Endodermal cell (in vitro differentiated cells): ENCODE measurements around the gene ANKRD36C. TPM values are rescaled to one million over a fixed set of nuclear protein-coding genes. Genes with fewer than 3 reads are reported as not detected.
"Not testable (repeated sequence)": the region's sequence is repeated elsewhere in the genome, so short reads cannot be mapped to it uniquely, and the experiment has no call there.

Source experiments
- DNase-seq: peaks from one replicate; pipeline ENCODE4 v3.0.0-alpha.2; 2017
- H3K27ac ChIP-seq: 2 replicates; pipeline ENCODE4 v1.5.1; 2013; ENCODE audit warnings: mild to moderate bottlenecking, low read depth, low read length, moderate library complexity
- H3K27me3 ChIP-seq: 2 replicates; pipeline ENCODE4 v1.6.1; 2013; ENCODE audit warnings: mild to moderate bottlenecking, low read length, moderate library complexity; ENCODE audit not compliant: insufficient read depth, control insufficient read depth, poor library complexity, severe bottlenecking
- H3K36me3 ChIP-seq: 2 replicates; pipeline ENCODE4 v1.7.0; 2013; ENCODE audit warnings: mild to moderate bottlenecking, low read length, moderate library complexity; ENCODE audit not compliant: control insufficient read depth, insufficient read depth
- H3K4me1 ChIP-seq: one replicate; pipeline ENCODE4 v1.7.0; 2013; ENCODE audit warnings: low read length; ENCODE audit not compliant: control insufficient read depth, insufficient read depth
- H3K4me3 ChIP-seq: 2 replicates; pipeline ENCODE4 v1.5.1; 2013; ENCODE audit warnings: mild to moderate bottlenecking, low read length, moderate library complexity
- H3K9ac ChIP-seq: 2 replicates; pipeline ENCODE4 v1.6.1; 2013; ENCODE audit warnings: mild to moderate bottlenecking, low read length, moderate library complexity; ENCODE audit not compliant: poor library complexity, severe bottlenecking; ENCODE audit errors: extremely low read depth
- H3K9me3 ChIP-seq: 2 replicates; pipeline ENCODE4 v1.6.1; 2013; ENCODE audit warnings: mild to moderate bottlenecking, low read length, moderate library complexity; ENCODE audit not compliant: control insufficient read depth
- H3K27ac Mint-ChIP-seq: 2 replicates; pipeline ENCODE4 v1.8.0; 2020; ENCODE audit warnings: mixed read lengths
- H3K27me3 Mint-ChIP-seq: 2 replicates; pipeline ENCODE4 v1.8.0; 2021; ENCODE audit warnings: mild to moderate bottlenecking, mixed read lengths; ENCODE audit not compliant: insufficient read depth
- H3K36me3 Mint-ChIP-seq: 2 replicates; pipeline ENCODE4 v1.8.0; 2020; ENCODE audit warnings: low read depth, mixed read lengths
- H3K4me1 Mint-ChIP-seq: 2 replicates; pipeline ENCODE4 v1.8.0; 2020; ENCODE audit warnings: mixed read lengths
- H3K4me3 Mint-ChIP-seq: 2 replicates; pipeline ENCODE4 v1.8.0; 2020; ENCODE audit warnings: mild to moderate bottlenecking, moderate library complexity, mixed read lengths
- H3K9me3 Mint-ChIP-seq: 2 replicates; pipeline ENCODE4 v1.8.0; 2020; ENCODE audit warnings: mild to moderate bottlenecking, mixed read lengths
- WGBS, 2 experiments: methylation state at CpG; one replicate each; pipeline versions ENCODE4 v1.1.5 to v1.1.7; 2013; ENCODE audit warnings: missing lambda C conversion rate in 2 of 2, mixed read lengths in 1 of 2; ENCODE audit not compliant: insufficient coverage in 1 of 2, insufficient read length in 1 of 2; 5-methylcytosine and 5-hydroxymethylcytosine counted together
- total RNA-seq, 2 donors: library from RNA; stranded (reverse); fragmentation: NEBNext Ultra II Directional in 1 of 2; extraction: Animal tissue kit (Norgen Biotek cat#: 25700) in 1 of 2; gene quantifications; 2 replicates in 1 of 2; 3 replicates in 1 of 2; pipeline ENCODE4 v1.2.1, GENCODE V29; 2021
- TF ChIP-seq, protein P1 (sequence below): fragments of 200-600 bp; sonication (generic); conservative IDR thresholded peaks from 2 replicates; pipeline ENCODE4 v1.5.0; 2021; ENCODE audit warnings: antibody characterized with exemption, mild to moderate bottlenecking

ANKRD36C gene
- total RNA-seq, 2 donors from 2014 or later: 21.1 to 32.2 TPM

DNA sequence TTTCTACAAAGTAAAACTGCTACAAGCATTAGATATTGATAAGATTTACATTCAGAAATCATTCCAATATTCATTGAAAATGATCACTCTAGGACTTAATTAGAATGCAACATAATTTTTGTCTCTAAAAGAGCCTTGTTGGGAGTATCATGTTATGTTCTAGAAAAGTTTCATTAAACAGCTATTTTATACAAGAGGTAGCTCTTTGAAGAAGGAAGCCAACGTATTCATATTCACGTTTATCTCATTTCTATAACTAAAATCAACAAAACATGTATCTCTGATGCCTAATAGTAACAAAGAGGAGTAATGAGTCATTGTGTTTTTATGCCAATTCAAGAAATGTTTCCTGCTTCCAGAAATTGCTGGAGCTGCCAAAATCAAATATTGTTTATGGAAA lies 97.2 kb downstream of the ANKRD36C start:
- H3K36me3 ChIP-seq, H3K27ac Mint-ChIP-seq, H3K9ac ChIP-seq, DNase-seq, H3K4me3 ChIP-seq, H3K36me3 Mint-ChIP-seq, H3K4me1 Mint-ChIP-seq, H3K4me1 ChIP-seq, H3K27me3 Mint-ChIP-seq, H3K9me3 ChIP-seq, H3K9me3 Mint-ChIP-seq, H3K27ac ChIP-seq, H3K27me3 ChIP-seq, H3K4me3 Mint-ChIP-seq: not testable (repeated sequence)
- 90% methylated on average over 2 of the region's 2 CpGs; no CpG with 5 or more reads in 1 of the 2 experiments for WGBS, 2 experiments

DNA sequence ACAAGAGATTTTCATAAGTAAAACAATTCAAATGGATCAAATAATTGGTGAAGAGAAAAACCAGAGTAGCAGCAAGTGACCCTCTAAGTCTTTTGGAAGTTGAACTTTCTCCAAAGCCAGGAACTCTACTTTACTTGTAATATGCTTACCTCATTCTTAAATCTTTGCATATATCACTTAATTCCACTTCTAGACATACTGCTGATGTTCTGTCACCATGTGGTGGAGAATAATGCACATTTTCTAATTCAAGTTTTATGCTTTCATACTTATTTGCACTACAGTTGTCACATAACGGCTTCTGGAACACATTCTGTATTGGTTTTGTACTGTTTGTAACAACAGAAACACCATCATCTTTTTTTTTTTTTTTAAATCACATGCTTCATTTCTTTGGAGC lies 123.7 kb downstream of the ANKRD36C start:
- not testable (repeated sequence) for H3K9me3 ChIP-seq, H3K4me1 Mint-ChIP-seq, H3K27me3 ChIP-seq, DNase-seq, H3K27ac ChIP-seq, H3K27me3 Mint-ChIP-seq, H3K36me3 Mint-ChIP-seq, H3K4me3 Mint-ChIP-seq, H3K27ac Mint-ChIP-seq, H3K36me3 ChIP-seq, H3K4me1 ChIP-seq, H3K4me3 ChIP-seq, H3K9ac ChIP-seq
- WGBS, 2 experiments: no CpG with 5 or more reads among the region's 1 CpG
- peaks cover 11% of the 10 kb centered on the region for H3K9me3 Mint-ChIP-seq

DNA sequence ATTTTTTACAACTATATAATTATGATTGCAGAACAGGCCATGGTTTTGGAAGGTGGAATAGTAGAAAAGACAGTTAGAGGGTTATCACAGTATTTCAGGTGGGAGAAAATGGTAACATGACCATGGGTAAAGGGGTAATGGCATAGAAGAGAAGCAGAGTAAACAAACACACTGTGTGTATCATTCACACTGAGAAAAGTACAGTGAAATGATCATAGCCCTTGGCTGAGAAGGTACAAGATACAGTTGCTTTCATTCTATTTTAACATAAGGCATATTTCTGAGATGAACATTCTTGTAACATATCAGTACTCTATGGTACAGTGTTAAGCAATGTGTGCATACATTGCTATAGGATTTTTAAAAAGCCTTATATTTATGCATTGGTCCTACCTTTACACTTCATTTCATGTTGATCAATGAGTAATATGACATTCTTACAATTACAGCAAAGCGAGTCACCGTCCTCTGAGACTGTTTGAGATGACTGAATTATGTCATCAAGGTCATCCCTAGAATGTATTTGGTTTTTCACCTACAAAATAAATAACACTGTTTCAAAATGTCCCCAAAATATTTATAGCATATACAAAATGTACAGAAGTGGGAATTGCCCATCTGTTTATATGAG lies 124.5 kb downstream of the ANKRD36C start:
- H3K9me3 Mint-ChIP-seq: peaks cover 11% of the 10 kb centered on the region
- not testable (repeated sequence) for H3K9me3 ChIP-seq, H3K9ac ChIP-seq, H3K27ac ChIP-seq, H3K27me3 Mint-ChIP-seq, H3K27ac Mint-ChIP-seq, H3K4me1 ChIP-seq, H3K27me3 ChIP-seq, H3K4me1 Mint-ChIP-seq, H3K36me3 Mint-ChIP-seq, H3K4me3 Mint-ChIP-seq, H3K4me3 ChIP-seq, DNase-seq, H3K36me3 ChIP-seq
- WGBS, 2 experiments: no CpG with 5 or more reads among the region's 2 CpGs

DNA sequence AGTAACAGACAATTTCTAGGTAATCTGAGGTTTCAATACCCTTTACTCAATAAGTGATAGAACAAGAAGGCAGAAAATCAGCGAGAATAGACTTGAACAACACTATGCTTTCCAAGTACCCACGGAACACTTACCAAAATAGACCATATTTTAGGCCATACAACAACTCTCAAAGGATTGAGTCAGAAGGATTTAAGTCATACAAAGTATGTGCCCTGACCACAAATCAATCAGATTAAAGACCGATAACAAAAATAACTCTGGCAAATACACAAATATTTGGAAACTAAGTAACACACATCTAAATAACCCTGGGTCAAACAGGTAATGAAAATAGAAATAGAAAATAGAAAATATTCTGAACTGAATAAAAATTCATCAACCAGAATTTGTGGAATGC lies 129.5 kb downstream of the ANKRD36C start:
- H3K4me3 Mint-ChIP-seq, H3K9me3 Mint-ChIP-seq, H3K4me1 Mint-ChIP-seq, H3K27me3 ChIP-seq, DNase-seq, H3K27ac ChIP-seq, H3K36me3 Mint-ChIP-seq, H3K36me3 ChIP-seq, H3K9me3 ChIP-seq, H3K4me1 ChIP-seq, H3K27ac Mint-ChIP-seq, H3K9ac ChIP-seq, H3K4me3 ChIP-seq, H3K27me3 Mint-ChIP-seq: not testable (repeated sequence)
- WGBS, 2 experiments: 92% methylated on average over 2 of the region's 3 CpGs; no CpG with 5 or more reads in 1 of the 2 experiments

DNA sequence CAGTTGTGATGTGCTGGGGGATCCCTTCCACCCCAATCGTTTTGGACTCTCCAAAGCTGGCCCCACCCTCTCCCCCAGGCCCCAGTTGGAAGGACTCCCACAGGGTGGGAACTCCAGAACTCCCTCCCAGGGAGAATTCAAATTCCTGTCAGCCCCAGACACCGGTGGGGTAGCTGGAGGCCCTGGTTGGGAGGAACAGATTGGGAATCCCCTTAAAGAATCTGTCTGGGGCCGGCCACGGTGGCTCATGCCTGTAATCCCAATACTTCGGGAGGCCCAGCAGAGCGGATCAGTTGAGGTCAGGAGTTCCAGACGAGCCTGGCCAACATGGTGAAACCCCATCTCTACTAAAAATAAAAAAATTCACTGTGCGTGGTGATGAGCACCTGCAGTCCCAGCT lies 155.5 kb downstream of the ANKRD36C start:
- no peak overlapping the region for H3K9ac ChIP-seq
- no peak overlapping the region for H3K27ac ChIP-seq
- H3K27me3 ChIP-seq: no peaks in the 10 kb centered on the region
- H3K36me3 Mint-ChIP-seq: peaks cover 33% of the 10 kb centered on the region
- H3K4me1 ChIP-seq: no peaks in the 10 kb centered on the region
- H3K4me3 ChIP-seq: no peak overlapping the region
- peaks cover 24% of the 10 kb centered on the region for H3K9me3 Mint-ChIP-seq
- TF ChIP-seq, protein P1, sequence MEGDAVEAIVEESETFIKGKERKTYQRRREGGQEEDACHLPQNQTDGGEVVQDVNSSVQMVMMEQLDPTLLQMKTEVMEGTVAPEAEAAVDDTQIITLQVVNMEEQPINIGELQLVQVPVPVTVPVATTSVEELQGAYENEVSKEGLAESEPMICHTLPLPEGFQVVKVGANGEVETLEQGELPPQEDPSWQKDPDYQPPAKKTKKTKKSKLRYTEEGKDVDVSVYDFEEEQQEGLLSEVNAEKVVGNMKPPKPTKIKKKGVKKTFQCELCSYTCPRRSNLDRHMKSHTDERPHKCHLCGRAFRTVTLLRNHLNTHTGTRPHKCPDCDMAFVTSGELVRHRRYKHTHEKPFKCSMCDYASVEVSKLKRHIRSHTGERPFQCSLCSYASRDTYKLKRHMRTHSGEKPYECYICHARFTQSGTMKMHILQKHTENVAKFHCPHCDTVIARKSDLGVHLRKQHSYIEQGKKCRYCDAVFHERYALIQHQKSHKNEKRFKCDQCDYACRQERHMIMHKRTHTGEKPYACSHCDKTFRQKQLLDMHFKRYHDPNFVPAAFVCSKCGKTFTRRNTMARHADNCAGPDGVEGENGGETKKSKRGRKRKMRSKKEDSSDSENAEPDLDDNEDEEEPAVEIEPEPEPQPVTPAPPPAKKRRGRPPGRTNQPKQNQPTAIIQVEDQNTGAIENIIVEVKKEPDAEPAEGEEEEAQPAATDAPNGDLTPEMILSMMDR: no peak
- no peaks in the 10 kb centered on the region for H3K27me3 Mint-ChIP-seq
- no peak overlapping the region for H3K27ac Mint-ChIP-seq
- H3K4me3 Mint-ChIP-seq: no peak overlapping the region
- H3K9me3 ChIP-seq: no peaks in the 10 kb centered on the region
- no peaks in the 10 kb centered on the region for H3K36me3 ChIP-seq
- no peak for DNase-seq
- 88 to 92% methylated on average over 2 to 8 of the region's 8 CpGs for WGBS, 2 experiments
- no peaks in the 10 kb centered on the region for H3K4me1 Mint-ChIP-seq

DNA sequence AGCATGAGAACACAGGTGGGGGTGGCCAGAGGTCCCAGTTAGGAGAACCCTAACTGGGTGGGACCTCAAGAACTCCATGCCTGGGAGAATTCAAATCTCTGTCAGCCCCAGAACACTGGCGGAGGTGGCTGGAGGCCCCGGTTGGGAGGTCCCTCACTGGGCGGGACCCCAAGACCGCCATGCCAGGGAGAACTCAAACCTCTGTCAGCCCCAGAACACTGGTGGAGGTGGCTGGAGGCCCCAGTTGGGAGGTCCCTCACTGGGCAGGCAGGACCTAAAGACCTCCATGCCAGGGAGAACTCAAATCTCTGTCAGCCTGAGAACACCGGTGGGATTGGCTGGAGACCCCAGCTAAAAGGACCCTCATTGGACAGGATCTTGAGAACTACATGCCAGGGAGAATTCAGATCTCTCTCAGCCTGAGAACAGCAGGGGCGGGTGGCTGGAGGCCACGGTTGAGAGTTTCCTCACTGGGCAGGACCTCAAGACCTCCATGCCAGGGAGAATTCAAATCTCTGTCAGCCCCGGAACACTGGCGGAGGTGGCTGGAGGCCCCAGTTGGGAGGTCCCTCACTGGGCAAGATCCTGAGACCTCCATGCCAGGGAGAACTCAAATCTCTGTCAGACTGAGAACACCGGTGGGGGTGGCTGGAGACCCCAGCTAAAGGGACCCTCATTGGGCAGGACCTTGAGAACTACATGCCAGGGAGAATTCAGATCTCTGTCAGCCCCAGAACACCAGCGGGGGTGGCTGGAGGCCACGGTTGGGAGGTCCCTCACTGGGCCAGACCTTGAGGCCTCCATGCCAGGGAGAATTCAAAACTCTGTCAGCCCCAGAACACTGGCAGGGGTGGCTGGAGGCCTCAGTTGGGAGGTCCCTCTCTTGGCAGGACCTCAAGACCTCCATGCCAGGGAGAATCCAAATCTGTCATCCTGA lies 157.3 kb downstream of the ANKRD36C start:
- not testable (repeated sequence) for H3K27ac ChIP-seq, DNase-seq, H3K4me3 Mint-ChIP-seq, H3K4me1 ChIP-seq, H3K36me3 ChIP-seq, H3K9ac ChIP-seq, H3K4me1 Mint-ChIP-seq, H3K27me3 ChIP-seq, H3K27me3 Mint-ChIP-seq, H3K9me3 ChIP-seq, H3K4me3 ChIP-seq, H3K27ac Mint-ChIP-seq
- 89 to 92% methylated on average over 5 to 12 of the region's 12 CpGs for WGBS, 2 experiments
- Mint-ChIP-seq H3K36me3 (peaks cover 43% of the 10 kb centered on the region), H3K9me3 (peaks cover 38% of the 10 kb centered on the region)
